GM12864 (cell line): ENCODE measurements around the gene VPS16.

ENCODE experiments used
- DNase-seq: peaks from one replicate; pipeline ENCODE4 v3.0.0-alpha.2; 2011; ENCODE audit warnings: low read depth
- H3K4me3 ChIP-seq: 2 replicates; pipeline ENCODE4 v1.5.1; 2011; ENCODE audit warnings: mild to moderate bottlenecking, low read depth, low read length, control low read depth
- TF ChIP-seq, protein P1 (sequence below): IDR thresholded peaks from 2 replicates; pipeline ENCODE4 v1.5.1; 2011; ENCODE audit warnings: low read depth, mild to moderate bottlenecking, moderate library complexity, low read length, control low read depth, inconsistent platforms; ENCODE audit errors: missing control alignments

The VPS16 gene

DNA sequence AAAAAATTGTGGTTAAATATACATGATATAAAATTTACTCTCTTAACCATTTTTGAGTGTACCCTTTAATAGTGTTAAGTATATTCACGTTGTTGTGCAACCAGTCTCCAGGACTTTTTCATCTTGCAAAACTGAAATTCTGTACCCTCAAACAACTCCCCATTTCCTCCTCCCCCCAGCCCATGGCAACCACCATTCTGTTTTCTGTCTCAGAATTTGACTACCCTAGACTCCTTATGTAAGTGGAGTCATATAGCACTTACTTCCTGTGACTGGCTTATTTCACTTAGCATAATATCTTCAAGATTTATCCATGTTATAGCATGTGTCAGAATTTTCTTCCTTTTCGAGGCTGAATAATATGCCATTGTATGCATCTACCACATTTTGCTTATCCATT lies 5.1 kb downstream of the VPS16 start:
- TF ChIP-seq, protein P1, sequence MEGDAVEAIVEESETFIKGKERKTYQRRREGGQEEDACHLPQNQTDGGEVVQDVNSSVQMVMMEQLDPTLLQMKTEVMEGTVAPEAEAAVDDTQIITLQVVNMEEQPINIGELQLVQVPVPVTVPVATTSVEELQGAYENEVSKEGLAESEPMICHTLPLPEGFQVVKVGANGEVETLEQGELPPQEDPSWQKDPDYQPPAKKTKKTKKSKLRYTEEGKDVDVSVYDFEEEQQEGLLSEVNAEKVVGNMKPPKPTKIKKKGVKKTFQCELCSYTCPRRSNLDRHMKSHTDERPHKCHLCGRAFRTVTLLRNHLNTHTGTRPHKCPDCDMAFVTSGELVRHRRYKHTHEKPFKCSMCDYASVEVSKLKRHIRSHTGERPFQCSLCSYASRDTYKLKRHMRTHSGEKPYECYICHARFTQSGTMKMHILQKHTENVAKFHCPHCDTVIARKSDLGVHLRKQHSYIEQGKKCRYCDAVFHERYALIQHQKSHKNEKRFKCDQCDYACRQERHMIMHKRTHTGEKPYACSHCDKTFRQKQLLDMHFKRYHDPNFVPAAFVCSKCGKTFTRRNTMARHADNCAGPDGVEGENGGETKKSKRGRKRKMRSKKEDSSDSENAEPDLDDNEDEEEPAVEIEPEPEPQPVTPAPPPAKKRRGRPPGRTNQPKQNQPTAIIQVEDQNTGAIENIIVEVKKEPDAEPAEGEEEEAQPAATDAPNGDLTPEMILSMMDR = no peak
- no peak for DNase-seq
- H3K4me3 ChIP-seq = no peak overlapping the region

DNA sequence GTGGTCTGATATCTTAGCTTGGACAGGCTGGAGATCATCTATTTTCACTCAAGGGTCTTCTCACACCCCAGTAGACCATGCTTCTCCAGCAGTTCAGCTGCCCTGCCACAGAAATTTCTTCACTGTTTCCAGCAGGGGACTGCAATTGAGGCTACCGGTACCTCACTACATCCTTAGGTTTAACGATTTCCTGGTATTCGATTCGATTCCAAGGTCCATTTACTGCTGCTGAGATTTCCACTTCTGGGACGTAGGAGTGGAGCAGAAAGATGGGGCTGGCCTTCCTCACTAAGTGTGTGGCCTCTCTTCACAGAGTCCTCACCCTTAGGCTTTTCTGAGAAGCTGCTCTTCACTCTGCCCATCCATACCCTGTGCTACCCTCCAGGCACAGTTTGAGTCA lies 6.2 kb downstream of the VPS16 start:
- no peak overlapping the region for H3K4me3 ChIP-seq
- no peak for DNase-seq
- TF ChIP-seq, protein P1 = no peak

DNA sequence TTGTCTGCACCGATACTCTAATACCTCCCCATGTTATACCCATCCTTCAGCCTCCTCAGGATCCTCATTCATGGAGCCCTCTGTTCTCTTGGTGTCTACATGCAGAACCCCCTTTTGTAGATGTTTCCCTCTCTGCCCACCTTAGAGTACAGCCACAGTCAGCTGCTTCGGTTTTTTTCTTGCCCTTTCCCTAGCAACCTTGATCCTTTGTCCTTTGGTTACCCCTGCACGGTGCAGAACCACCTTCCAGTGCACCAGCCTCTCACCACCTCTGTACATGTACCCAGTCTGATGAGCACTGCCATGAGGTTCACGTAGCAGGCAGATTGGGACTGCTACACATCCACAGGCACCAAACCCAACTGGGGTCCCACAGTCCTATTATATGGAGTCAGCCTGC lies 7.3 kb downstream of the VPS16 start:
- TF ChIP-seq, protein P1 = no peak
- no peak overlapping the region for H3K4me3 ChIP-seq
- no peak for DNase-seq

DNA sequence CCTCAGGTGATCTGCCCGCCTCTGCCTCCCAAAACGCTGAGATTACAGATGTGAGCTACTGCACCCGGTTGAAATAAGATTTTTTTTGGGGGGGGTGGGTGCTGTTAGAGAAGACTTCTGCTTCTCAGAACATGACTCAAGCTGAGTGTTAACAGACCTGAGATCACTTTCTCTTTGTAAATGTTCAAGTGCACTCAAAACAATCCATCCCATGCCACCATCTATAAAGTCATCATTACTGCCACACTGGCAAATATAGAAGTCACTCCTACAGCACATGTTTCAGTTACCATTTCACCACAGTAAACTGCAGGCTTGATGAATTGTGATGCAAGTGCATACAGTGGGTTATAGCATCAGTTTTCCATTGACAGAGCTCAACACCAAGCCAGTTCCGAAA lies 9.0 kb downstream of the VPS16 start:
- no peak overlapping the region for H3K4me3 ChIP-seq
- DNase-seq = no peak
- TF ChIP-seq, protein P1 = no peak

DNA sequence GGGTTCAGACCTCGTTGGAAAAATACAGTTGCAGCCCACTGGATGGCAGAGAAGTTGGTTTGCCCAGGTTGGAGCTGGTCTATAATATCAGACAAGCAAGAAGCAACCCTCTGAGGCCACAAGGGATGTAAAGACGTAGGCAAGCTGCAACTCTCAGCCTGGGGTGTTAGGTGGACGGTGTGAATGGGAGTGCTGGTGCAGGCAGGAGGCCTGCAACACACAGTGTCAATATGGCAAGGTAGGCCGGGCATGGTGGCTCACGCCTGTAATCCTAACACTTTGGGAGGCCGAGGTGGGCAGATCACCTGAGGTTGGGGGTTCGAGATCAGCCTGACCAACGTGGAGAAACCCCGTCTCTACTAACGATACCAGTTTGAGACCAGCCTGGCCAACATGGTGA lies 10.5 kb downstream of the VPS16 start:
- no peak for DNase-seq
- TF ChIP-seq, protein P1 = no peak

DNA sequence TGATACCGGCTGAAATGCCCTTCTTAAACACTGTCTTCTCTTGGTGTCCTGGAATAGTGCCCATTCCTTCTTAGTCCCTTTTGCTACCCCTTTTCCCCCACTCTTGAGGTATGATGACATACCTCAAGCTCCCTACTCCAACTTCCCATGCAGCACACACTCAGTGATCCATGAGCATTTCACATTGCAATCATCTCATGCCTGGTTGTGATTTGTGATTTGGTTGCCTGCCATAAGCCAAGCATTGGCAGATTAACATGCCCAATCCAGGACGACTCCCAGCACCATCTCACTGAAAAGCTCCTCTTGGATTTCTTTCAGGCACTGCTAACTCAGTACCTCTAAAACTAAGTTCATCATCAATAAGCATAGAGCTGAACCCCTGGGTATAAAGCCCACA lies 18.0 kb downstream of the VPS16 start:
- TF ChIP-seq, protein P1 = no peak
- DNase-seq = no peak
- H3K4me3 ChIP-seq = no peak overlapping the region

More for the DNA sequence above, 10.5 kb downstream of the VPS16 start:
- no peak overlapping the region for H3K4me3 ChIP-seq

DNA sequence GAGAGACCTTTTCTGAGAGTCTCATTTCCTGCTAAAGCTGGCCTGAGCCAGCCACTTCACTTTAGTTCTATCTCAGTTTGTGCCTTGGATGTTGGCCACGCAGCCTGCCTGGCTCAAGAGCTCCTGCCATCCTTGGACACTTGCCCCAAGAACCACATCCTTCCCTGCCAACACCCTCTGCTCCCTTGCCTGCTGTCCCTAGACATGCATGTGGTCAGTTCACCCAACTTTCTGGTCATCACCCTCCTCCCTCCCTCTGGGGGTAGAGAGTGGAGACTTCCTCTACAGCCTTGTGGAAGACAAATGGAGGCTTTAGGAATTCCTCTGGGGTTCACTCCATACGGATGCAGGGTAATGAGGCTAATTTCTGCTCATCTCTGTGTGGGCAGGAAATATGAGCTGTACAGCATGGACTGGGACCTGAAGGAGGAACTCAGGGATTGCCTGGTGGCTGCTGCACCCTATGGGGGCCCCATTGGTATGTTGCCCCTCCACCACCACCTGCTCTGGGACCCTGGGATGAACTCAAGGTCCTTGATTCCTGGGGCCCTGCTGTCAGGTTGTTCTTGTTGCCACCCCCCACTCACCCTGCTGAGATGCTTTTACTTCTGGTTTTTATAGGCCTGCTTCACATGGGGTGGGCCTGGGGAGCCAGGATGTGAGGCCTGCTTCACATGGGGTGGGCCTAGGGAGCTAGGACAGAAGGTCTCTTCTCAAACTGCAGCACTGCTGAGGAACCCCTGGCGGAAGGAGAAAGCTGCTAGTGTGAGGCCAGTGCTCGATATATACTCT lies 19.0 kb downstream of the VPS16 start:
- no peak for DNase-seq
- H3K4me3 ChIP-seq = no peak overlapping the region

More for the DNA sequence above, 19.0 kb downstream of the VPS16 start:
- TF ChIP-seq, protein P1 = no peak
